NCI-H1105 (cell line): ENCODE results near the gene KRTAP10-2.
"Not testable (repeated sequence)": the region's sequence is repeated elsewhere in the genome, so short reads cannot be mapped to it uniquely, and the experiment has no call there.

ENCODE experiments used
- DNase-seq: peaks from one replicate; lab custom pipeline; 2025; lab: John Stamatoyannopoulos, UW

KRTAP10-2 gene

GRCh38 chr21:44551340-44551961 is at the start of gene KRTAP10-2:
Gene KRTAP10-2, minus strand, starts transcription at chr21:44551505. Its CDS starts 47 bp downstream, at chr21:44551458.
- no peak for DNase-seq

- DNase-seq, result not testable (repeated sequence)
These were observed 49.8 kb upstream of the KRTAP10-2 start for GRCh38 chr21:44601091-44601490.

GRCh38 chr21:44600118-44600978 is 49.0 kb upstream of the KRTAP10-2 start, which contains the start of gene KRTAP10-7:
Gene KRTAP10-7, plus strand, starts transcription at chr21:44600597. Its CDS starts 25 bp downstream, at chr21:44600622.
- DNase-seq, result not testable (repeated sequence)

GRCh38 chr21:44599264-44600029 is 48.1 kb upstream of the KRTAP10-2 start:
- no peak for DNase-seq

- no peak for DNase-seq
These were observed 46.8 kb upstream of the KRTAP10-2 start for GRCh38 chr21:44598061-44598460.

- no peak for DNase-seq
These were observed 44.9 kb upstream of the KRTAP10-2 start for GRCh38 chr21:44596068-44596725.

- DNase-seq, result no peak
These were observed 44.2 kb upstream of the KRTAP10-2 start for GRCh38 chr21:44595524-44595923.

- DNase-seq, result no peak
These were observed 43.2 kb upstream of the KRTAP10-2 start for GRCh38 chr21:44594406-44594916.

- no peak for DNase-seq
These were observed 42.5 kb upstream of the KRTAP10-2 start for GRCh38 chr21:44593598-44594405.

GRCh38 chr21:44592446-44593311 is 41.4 kb upstream of the KRTAP10-2 start, which contains the start of gene KRTAP10-6:
Gene KRTAP10-6, minus strand, starts transcription at chr21:44592505. Its CDS starts 21 bp downstream, at chr21:44592484.
- DNase-seq, result no peak

- DNase-seq, result not testable (repeated sequence)
These were observed 40.5 kb upstream of the KRTAP10-2 start for GRCh38 chr21:44591801-44592130.

GRCh38 chr21:44590897-44591800 is 39.8 kb upstream of the KRTAP10-2 start:
- DNase-seq, result not testable (repeated sequence)

- no peak for DNase-seq
These were observed 39.0 kb upstream of the KRTAP10-2 start for GRCh38 chr21:44590311-44590721.

GRCh38 chr21:44589586-44590305 is 38.4 kb upstream of the KRTAP10-2 start:
- no peak for DNase-seq

GRCh38 chr21:44589094-44589493 is 37.8 kb upstream of the KRTAP10-2 start:
- DNase-seq, result no peak

- DNase-seq, result no peak
These were observed 34.6 kb upstream of the KRTAP10-2 start for GRCh38 chr21:44585892-44586291.

GRCh38 chr21:44583800-44584147 is 32.5 kb upstream of the KRTAP10-2 start:
- DNase-seq, result no peak
